ENCODE data around the gene PROSER3.

The PROSER3 gene

DNA sequence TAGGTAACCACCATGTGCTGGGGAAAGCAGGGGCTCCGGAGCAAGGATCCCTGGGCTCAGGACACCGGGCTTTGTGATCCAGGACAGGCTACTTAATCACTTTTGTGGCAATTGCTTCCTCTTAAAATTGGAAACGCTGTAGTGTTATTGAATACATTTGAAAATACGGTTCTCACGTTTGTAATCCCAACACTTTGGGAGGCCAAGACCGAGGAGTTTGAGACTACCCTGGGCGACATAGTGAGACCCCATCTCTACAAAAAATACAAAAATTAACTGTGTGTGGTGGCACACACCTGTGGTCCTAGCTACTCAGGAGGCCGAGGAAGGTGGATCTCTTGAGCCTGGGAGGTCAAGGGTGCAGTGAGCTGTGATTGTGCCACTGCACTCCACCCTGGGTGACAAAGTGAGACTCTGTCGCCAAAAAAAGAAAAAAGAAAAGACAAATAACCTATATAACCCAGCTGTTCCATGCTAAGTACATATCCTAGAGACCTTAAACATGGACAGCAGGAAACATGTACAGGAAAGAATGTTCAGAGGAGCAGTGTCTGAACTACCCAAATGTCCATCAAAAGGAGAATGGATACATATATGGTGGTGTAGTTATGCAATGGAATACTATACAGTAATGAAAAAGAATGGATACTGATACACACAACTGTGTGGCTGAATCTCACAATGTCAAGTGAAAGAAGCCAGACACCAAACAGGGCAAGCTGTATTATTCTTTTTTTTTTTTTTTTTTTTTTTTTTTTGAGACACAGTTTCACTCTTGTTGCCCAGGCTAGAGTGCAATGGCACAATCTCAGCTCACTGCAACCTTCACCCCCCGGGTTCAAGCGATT lies 55.3 kb downstream of the PROSER3 start:
- no peak overlapping the region for H3K4me3 Mint-ChIP-seq
- DNase-seq, result no peak
- H3K9me3 Mint-ChIP-seq, result no peaks in the 10 kb centered on the region
- no peaks in the 10 kb centered on the region for H3K4me1 Mint-ChIP-seq (ENCODE audit: low read depth)
- H3K27ac Mint-ChIP-seq, result no peak overlapping the region
- H3K27me3 Mint-ChIP-seq, result peaks cover 13% of the 10 kb centered on the region
- H3K36me3 Mint-ChIP-seq (ENCODE audit: low read depth), result no peaks in the 10 kb centered on the region

- H3K36me3 Mint-ChIP-seq (ENCODE audit: low read depth), result no peaks in the 10 kb centered on the region
- no peak for DNase-seq
- peaks cover 23% of the 10 kb centered on the region for H3K27me3 Mint-ChIP-seq
- no peak overlapping the region for H3K27ac Mint-ChIP-seq
- H3K4me3 Mint-ChIP-seq, result no peak overlapping the region
- no peaks in the 10 kb centered on the region for H3K9me3 Mint-ChIP-seq
- peaks cover 3% of the 10 kb centered on the region for H3K4me1 Mint-ChIP-seq (ENCODE audit: low read depth)
Observed at GRCh38 chr19:35816262-35816661, 58.3 kb downstream of the PROSER3 start.

DNA sequence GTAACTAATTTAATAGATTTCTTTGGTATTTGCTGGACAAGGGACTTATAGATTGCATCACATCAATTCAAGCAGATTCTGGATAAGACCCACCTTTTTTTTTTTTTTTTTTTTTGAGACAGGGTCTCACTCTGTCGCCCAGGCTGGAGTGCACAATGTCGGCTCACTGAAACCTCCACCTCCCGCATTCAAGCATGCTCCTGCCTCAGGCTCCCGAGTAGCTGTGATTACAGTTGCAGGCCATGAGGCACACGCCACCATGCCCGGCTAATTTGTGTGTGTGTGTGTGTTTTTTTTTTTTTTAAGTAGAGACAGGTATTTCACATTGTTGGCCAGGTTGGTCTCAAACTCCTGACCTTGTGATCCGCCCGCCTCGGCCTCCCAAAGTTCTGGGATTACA lies 58.9 kb downstream of the PROSER3 start:
- Mint-ChIP-seq H3K36me3 (ENCODE audit: low read depth) (no peaks in the 10 kb centered on the region), H3K27ac (no peak overlapping the region), H3K9me3 (no peaks in the 10 kb centered on the region), H3K4me1 (ENCODE audit: low read depth) (peaks cover 3% of the 10 kb centered on the region), H3K4me3 (no peak overlapping the region), H3K27me3 (peaks cover 19% of the 10 kb centered on the region)
- DNase-seq, result no peak

GRCh38 chr19:35818445-35818844 lies 60.5 kb downstream of the PROSER3 start:
- no peaks in the 10 kb centered on the region for H3K36me3 Mint-ChIP-seq (ENCODE audit: low read depth)
- no peaks in the 10 kb centered on the region for H3K9me3 Mint-ChIP-seq
- H3K27me3 Mint-ChIP-seq, result peaks cover 28% of the 10 kb centered on the region
- H3K4me3 Mint-ChIP-seq, result no peak overlapping the region
- H3K4me1 Mint-ChIP-seq (ENCODE audit: low read depth), result peaks cover 3% of the 10 kb centered on the region
- DNase-seq, result no peak
- H3K27ac Mint-ChIP-seq, result no peak overlapping the region
